ENCODE measurements around the gene SNAPC4.

GRCh38 chr9:136386018-136386417, 14.0 kb downstream of the SNAPC4 start:
- TF ChIP-seq POLR2AphosphoS5 (IDR thresholded peaks at IDR 0.05; ENCODE audit: low read depth, low read length) = no peak
- no peak for TF ChIP-seq REST (IDR thresholded peaks at IDR 0.05; ENCODE audit: insufficient read depth in 1 of 2, low read depth in 2 of 2, low read length in 2 of 2)
- TF ChIP-seq TAF1 (IDR thresholded peaks at IDR 0.05; ENCODE audit: borderline replicate concordance, insufficient read depth, low read length) = no peak
